ENCODE data around the gene SRRM1. TPM values are rescaled to one million over a fixed set of nuclear protein-coding genes. Genes with fewer than 3 reads are reported as not detected.
"Not testable (repeated sequence)": the region's sequence is repeated elsewhere in the genome, so short reads cannot be mapped to it uniquely, and the experiment has no call there.

The SRRM1 gene
- total and polyA plus RNA-seq, 8 donors: 86.4 to 213 (median 182) TPM

DNA sequence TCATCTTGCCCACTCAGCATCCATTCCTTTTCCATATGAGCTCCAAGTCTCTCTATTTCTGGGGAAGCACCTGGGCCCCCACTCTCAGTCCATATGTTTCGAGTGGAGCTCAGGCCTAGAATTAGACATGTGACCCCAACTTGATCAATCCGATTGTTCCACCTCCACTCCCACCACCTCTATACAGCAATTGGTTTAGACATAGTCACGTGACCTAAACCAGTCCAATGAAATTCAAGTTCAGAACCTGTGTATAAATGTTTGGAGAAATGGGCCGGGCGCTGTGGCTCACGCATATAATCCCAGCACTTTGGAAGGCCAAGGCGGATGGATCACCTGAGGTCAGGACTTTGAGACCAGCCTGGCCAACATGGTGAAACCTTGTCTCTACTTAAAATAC lies 72.6 kb downstream of the SRRM1 start:
- no peaks in the 10 kb centered on the region for H3K27me3 ChIP-seq
- no peaks in the 10 kb centered on the region for H3K36me3 ChIP-seq
- ATAC-seq: no peak
- H3K9me3 ChIP-seq: no peaks in the 10 kb centered on the region
- no peak overlapping the region for H3K4me3 ChIP-seq
- no peak for DNase-seq
- peaks cover 13 to 35% of the 10 kb centered on the region in 2 donors for H3K4me1 ChIP-seq
- H3K27ac ChIP-seq: no peak overlapping the region
- TF ChIP-seq, protein P1, sequence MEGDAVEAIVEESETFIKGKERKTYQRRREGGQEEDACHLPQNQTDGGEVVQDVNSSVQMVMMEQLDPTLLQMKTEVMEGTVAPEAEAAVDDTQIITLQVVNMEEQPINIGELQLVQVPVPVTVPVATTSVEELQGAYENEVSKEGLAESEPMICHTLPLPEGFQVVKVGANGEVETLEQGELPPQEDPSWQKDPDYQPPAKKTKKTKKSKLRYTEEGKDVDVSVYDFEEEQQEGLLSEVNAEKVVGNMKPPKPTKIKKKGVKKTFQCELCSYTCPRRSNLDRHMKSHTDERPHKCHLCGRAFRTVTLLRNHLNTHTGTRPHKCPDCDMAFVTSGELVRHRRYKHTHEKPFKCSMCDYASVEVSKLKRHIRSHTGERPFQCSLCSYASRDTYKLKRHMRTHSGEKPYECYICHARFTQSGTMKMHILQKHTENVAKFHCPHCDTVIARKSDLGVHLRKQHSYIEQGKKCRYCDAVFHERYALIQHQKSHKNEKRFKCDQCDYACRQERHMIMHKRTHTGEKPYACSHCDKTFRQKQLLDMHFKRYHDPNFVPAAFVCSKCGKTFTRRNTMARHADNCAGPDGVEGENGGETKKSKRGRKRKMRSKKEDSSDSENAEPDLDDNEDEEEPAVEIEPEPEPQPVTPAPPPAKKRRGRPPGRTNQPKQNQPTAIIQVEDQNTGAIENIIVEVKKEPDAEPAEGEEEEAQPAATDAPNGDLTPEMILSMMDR (IDR thresholded peaks at IDR 0.05): no peak
- intact Hi-C loops (cut with DNase I): no loop called here

DNA sequence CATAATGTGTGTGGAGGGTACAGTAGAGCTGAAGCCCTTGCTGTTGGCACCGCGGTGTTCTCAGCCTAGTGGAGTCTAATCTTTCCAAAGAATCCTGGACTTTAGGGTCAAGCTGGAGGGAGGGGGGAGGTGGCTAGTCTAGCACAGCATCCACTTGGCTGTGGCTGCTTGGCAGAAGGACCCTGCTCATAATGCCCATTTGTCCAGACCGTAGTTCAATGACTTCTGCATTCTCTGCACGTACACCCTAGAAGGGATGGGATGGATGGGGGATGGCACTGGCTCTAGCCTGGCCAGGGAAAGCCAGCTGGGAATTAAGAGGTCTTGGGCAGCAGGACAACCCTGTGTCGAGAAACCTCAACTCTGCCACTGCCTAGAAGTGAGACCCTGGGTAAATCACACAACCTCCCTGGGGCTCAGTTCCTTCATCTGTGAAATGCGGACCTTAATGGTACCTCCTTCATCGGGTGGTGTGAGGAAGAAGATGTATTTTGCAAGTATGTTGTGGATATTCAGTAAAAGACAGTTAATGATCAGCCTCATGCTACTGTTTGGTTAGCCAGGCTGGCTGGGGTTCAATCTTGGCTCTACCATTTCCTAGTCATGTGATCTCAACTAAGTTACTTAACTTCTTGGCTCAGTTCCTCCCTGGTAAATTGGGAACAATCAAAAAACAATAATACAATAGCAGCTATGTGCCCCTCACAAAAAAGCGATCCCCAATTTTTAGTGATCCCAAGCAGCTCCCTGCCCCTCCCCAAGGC lies 75.0 kb downstream of the SRRM1 start:
- Histone ChIP-seq H3K27ac (peak overlapping the region in 1 of 2 donors; percentile 53), H3K4me1 (peaks cover 13 to 38% of the 10 kb centered on the region in 2 donors), H3K9me3 (no peaks in the 10 kb centered on the region), H3K36me3 (no peaks in the 10 kb centered on the region), H3K4me3 (no peak overlapping the region), H3K27me3 (no peaks in the 10 kb centered on the region)
- DNase-seq (no peak), ATAC-seq (no peak)
- intact Hi-C loops (cut with DNase I): no loop called here
- TF ChIP-seq, protein P1 (IDR thresholded peaks at IDR 0.05): no peak

DNA sequence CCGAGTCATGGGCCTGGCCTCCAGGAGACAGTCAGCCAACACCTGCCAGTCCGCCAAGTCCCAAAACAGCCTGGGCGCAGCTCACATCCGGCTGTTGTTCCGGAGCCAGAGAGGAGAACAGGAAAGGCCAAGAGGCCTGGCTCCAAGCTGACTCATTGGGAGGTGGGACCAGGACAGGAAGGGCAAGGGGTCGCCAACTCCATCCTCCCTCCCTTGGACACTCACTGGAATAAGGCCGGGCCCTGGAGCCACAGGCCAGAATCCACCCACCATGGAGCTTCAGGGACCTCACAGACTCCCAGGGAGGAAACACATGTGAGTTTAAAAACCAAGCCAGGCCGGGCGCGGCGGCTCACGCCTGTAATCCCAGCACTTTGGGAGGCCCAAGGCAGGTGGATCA lies 77.0 kb downstream of the SRRM1 start:
- no peaks in the 10 kb centered on the region for H3K9me3 ChIP-seq
- H3K27ac ChIP-seq: peak overlapping the region; percentile 62 to 67
- intact Hi-C loops (cut with DNase I): no loop called here
- H3K27me3 ChIP-seq: no peaks in the 10 kb centered on the region
- H3K36me3 ChIP-seq: no peaks in the 10 kb centered on the region
- TF ChIP-seq, protein P1 (IDR thresholded peaks at IDR 0.05): no peak
- DNase-seq (peak in 3 of 4 donors; percentile 54 to 81 (median 78)), ATAC-seq (peak; percentile 78)
- H3K4me1 ChIP-seq: peaks cover 22 to 51% of the 10 kb centered on the region in 2 donors
- no peak overlapping the region for H3K4me3 ChIP-seq

DNA sequence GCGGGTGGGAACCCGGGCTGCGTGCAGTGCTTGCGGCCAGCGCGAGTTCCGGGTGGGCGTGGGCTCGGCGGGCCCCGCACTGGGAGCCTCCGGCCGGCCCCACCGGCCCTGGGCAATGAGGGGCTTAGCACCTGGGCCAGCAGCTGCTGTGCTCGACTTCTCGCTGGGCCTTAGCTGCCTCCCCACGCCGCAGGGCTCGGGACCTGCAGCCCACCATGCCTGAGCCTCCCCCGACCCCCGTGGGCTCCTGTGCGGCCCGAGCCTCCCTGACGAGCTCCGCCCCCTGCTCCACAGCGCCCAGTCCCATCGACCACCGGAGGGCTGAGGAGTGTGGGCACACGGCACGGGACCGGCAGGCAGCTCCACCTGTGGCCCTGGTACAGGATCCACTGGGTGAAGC lies 78.4 kb downstream of the SRRM1 start:
- intact Hi-C loops (cut with DNase I): no loop called here
- Histone ChIP-seq H3K4me3 (no peak overlapping the region), H3K36me3 (no peaks in the 10 kb centered on the region), H3K27me3 (no peaks in the 10 kb centered on the region), H3K9me3 (no peaks in the 10 kb centered on the region), H3K4me1 (peaks cover 26 to 64% of the 10 kb centered on the region in 2 donors), H3K27ac (peak overlapping the region in 1 of 2 donors; percentile 62)
- ATAC-seq: no peak
- TF ChIP-seq, protein P1 (IDR thresholded peaks at IDR 0.05): no peak
- DNase-seq: no peak

DNA sequence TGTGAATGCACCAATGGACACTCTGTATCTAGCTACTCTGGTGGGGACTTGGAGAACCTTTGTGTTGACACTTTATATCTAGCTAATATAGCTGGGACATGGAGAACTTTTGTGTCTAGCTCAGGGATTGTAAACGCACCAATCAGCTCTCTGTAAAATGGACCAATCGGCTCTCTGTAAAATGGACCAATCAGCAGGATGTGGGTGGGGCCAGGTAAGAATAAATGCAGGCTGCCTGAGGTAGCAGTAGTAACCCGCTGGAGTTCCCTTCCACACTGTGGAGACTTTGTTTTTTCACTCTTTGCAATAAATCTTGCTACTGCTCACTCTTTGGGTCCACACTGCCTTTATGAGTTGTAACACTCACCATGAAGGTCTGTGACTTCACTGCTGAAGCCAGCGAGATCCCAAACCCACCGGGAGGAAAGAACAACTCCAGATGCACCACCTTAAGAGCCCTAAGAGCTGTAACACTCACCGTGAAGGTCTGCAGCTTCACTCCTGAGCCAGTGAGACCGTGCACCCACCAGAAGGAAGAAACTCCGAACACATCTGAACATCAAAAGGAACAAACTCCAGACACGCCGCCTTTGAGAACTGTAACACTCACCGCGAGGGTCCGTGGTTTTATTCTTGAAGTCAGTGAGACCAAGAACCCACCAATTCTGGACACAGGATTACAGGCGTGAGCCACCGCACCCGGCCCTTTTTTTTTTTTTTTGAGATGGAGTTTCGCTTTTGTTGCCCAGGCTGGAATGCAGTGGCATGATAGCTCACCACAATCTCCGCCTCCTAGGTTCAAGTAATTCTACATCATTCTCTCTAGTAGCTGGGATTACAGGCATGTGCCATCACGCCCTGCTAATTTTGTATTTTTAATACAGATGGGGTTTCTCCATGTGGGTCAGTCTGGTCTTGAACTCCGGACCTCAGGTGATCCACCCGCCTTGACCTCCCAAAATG lies 79.3 kb downstream of the SRRM1 start:
- ATAC-seq; H3K4me3 ChIP-seq; H3K36me3 ChIP-seq; H3K27ac ChIP-seq; DNase-seq; H3K9me3 ChIP-seq; intact Hi-C loops (cut with DNase I); H3K27me3 ChIP-seq: not testable (repeated sequence)
- peaks cover 26 to 73% of the 10 kb centered on the region in 2 donors for H3K4me1 ChIP-seq

Other genes with a start within 250 kb of the SRRM1 start
- 1 to 10 TPM; 8.7 to 9.1 TPM for gene STPG1, start 229.5 kb upstream of the SRRM1 start, total RNA-seq
- 10 to 100 TPM in 1 of 6 donors, 1 to 10 TPM in 5; 7.8 to 11.1 (median 9.2) TPM for gene STPG1, start 229.5 kb upstream of the SRRM1 start, polyA plus RNA-seq (ENCODE audit: insufficient read length in 6 of 6)
- gene NIPAL3, start 227.5 kb upstream of the SRRM1 start, total RNA-seq: 10 to 100 TPM; 36.2 to 41.1 TPM
- 10 to 100 TPM; 13.8 to 16.0 (median 14.4) TPM for gene NIPAL3, start 227.5 kb upstream of the SRRM1 start, polyA plus RNA-seq (ENCODE audit: insufficient read length in 6 of 6)
- gene RCAN3, start 140.5 kb upstream of the SRRM1 start, total RNA-seq: 10 to 100 TPM; 14.9 to 15.1 TPM
- 10 to 100 TPM in 3 of 6 donors, 1 to 10 TPM in 3; 8.1 to 11.2 (median 10.3) TPM for gene RCAN3, start 140.5 kb upstream of the SRRM1 start, polyA plus RNA-seq (ENCODE audit: insufficient read length in 6 of 6)
- 1 to 10 TPM; 5.4 to 7.8 TPM for gene NCMAP, start 87.2 kb upstream of the SRRM1 start, total RNA-seq
- gene NCMAP, start 87.2 kb upstream of the SRRM1 start, polyA plus RNA-seq (ENCODE audit: insufficient read length in 6 of 6): 1 to 10 TPM; 3.0 to 6.2 (median 4.9) TPM
- 100 to 1,000 TPM; 158 to 197 TPM for gene CLIC4, start 102.1 kb downstream of the SRRM1 start, total RNA-seq
- gene CLIC4, start 102.1 kb downstream of the SRRM1 start, polyA plus RNA-seq (ENCODE audit: insufficient read length in 6 of 6): 100 to 1,000 TPM; 209 to 257 (median 233) TPM

All from left lung (tissue), 10 donors.